ENCODE results near the gene MANEA.

Gene MANEA

GRCh38 chr6:95589067-95589466, 11.7 kb downstream of the MANEA start:
- no peak for DNase-seq

- DNase-seq: no peak
Measured at GRCh38 chr6:95589826-95590570, 12.7 kb downstream of the MANEA start.

GRCh38 chr6:95593025-95593424, 15.7 kb downstream of the MANEA start:
- peak; percentile 22 for DNase-seq

GRCh38 chr6:95596021-95596420, 18.7 kb downstream of the MANEA start:
- DNase-seq: no peak

- DNase-seq: no peak
Measured at GRCh38 chr6:95599706-95600105, 22.4 kb downstream of the MANEA start.

- no peak for DNase-seq
Measured at GRCh38 chr6:95601133-95601532, 23.8 kb downstream of the MANEA start.

- DNase-seq: no peak
Measured at GRCh38 chr6:95614094-95614493, 36.8 kb downstream of the MANEA start.

GRCh38 chr6:95629551-95629950, 52.2 kb downstream of the MANEA start:
- no peak for DNase-seq

GRCh38 chr6:95636552-95637431, 59.5 kb downstream of the MANEA start:
- no peak for DNase-seq

- DNase-seq: no peak
Measured at GRCh38 chr6:95648636-95649035, 71.3 kb downstream of the MANEA start.

GRCh38 chr6:95649451-95649850, 72.1 kb downstream of the MANEA start:
- DNase-seq: no peak

- no peak for DNase-seq
Measured at GRCh38 chr6:95654176-95654575, 76.8 kb downstream of the MANEA start.

GRCh38 chr6:95658886-95659285, 81.6 kb downstream of the MANEA start:
- no peak for DNase-seq

Data from NCI-H510A (cell line).